HG02642 (cell line): ENCODE measurements around the gene AFG3L2.
"Not testable (repeated sequence)": the region's sequence is repeated elsewhere in the genome, so short reads cannot be mapped to it uniquely, and the experiment has no call there.

Source experiments
- ATAC-seq: cut with Tn5 transposase; IDR thresholded peaks from one replicate; pipeline ENCODE4 v1.9.1; 2021; ENCODE audit warnings: mild to moderate bottlenecking; ENCODE audit not compliant: unreplicated experiment, poor library complexity

AFG3L2 gene

DNA sequence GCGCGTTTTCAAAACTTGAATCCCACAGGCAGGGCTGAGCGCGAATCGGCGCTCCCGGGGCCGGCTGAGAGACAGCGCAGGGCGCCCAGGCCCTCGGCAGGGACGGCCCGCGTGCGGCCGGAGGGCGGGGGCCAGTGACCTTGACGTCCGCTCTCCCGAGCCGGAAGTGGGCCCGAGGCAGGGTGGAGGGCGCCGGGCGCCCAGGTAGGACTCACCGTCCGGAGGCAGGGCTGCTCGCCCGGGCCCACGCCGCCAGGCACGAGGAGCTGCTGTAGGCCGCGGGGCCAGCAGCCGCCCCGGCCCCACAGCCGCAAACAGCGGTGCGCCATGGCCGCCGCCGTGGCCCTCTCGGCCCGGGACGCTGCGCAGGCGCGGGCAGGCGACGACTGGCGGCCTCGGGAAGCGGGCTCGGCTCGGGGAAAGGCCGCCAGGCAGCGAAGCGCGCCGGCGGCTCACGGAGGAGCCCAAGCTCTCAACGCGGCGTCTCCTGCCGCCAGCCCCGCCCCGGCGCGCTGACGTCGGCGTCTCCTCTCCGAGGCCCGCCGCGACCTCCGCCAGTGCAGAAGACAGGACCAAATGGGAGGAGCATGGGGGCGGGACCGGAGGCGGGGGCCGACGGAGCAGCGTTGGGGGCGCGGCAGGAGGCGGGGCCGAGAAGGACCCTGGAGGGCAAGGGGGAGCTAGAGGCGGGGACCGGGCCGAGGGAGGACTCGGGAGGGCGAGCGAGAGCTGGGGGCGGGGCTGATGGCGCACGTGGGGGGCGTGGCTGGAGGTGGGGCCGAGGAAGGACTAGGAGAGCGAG, at the start of gene AFG3L2:
TSS of gene AFG3L2 (minus strand) at position 474 of the 802 bp plus-strand sequence. CDS start at position 329, 145 bp downstream.
- ATAC-seq: peak; percentile 90

DNA sequence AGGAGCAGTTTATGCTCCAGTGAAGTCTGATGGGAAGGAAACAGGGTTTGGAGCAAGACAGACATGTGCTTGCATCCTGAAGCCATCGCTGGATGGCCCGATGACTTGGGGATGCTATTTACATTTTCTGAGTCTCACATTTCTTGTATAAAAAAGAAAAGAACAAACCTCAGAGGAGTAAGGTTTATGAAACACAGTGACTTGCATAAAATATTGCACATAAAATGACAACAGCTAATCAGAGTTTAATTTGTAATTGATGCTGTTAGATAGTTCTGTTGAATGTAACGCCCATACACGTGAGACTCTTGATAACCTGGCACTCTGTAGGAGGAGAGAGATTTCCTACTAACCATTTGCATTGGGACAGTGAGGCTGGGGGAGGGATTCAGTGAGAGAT, 47.2 kb upstream of the AFG3L2 start:
- no peak for ATAC-seq

DNA sequence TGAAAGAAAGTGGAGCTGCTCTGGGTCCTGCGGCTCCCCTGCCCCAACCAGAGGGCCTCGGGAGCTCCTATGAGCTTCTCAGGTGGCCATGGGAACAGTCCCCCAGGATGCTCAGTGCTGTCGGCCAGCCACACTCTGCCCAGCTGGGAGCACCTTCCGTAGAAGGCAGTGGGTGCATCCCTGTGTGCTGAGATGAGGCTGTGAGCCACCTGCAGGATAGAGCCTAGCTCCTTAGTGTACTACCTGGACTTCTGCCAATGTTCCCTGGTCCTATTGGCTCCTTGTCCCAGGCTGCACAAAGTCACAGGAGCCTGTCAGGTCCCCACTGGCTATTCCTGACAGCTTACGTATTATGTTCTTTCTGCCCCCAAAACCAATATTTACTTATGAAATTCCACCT, 46.8 kb upstream of the AFG3L2 start:
- ATAC-seq: no peak

DNA sequence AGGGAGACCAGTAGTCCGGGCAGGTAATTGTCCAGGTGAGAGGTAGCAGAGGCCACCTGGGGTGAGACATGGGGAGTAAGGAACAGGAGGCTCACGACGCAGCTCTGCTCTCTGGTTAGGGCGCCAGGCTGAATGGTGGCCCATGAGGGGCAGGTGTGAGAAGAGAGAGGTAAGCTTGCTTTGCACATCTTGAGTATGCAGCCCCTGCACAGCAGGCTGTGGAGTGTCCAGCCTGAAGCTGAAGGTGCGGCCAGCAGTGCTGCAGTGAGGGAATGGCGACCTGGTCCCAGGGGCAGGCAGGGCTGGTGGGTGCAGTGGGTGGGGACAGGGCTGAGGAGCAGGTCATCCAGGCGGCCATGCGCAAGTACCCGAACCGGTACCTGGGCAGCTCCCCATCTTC, 46.4 kb upstream of the AFG3L2 start:
- ATAC-seq: no peak

DNA sequence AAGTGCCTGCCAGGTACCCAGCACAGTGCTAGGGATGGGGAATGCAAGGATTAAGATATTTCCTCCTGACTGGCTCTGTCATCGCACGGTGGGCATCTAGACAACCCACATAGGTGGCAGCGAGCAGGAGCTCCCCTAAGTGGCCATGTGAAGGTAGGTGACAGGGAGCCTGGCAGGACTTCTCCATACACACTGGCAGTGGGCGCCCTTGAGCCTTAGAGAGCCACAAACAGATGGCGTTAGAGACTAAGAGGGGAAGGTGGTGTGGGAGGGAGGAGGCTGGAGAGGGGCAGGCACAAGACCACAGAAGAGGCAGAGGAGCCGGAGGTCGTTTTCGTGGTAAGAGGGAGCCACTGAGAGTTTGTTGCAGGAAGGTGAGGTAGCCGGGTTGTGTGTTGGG, 45.9 kb upstream of the AFG3L2 start:
- no peak for ATAC-seq

DNA sequence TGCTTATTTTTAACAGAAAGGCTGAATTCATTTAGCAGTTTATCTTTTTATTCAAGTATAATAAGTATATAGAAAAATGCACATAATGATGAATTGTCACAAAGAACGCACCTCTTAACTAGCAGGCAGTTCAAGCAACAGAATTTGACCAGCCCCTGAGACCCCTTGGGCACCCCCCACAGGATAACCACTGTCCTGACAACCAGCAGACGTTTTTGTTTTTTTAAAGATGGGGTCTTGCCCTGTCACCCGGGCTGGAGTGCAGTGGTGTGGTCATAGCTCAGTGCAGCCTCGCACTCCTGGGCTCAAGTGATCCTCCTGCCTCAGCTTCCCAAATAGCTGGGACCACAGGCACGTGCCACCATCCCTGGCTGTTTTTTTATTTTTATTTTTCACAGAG, 44.7 kb upstream of the AFG3L2 start:
- ATAC-seq: no peak

DNA sequence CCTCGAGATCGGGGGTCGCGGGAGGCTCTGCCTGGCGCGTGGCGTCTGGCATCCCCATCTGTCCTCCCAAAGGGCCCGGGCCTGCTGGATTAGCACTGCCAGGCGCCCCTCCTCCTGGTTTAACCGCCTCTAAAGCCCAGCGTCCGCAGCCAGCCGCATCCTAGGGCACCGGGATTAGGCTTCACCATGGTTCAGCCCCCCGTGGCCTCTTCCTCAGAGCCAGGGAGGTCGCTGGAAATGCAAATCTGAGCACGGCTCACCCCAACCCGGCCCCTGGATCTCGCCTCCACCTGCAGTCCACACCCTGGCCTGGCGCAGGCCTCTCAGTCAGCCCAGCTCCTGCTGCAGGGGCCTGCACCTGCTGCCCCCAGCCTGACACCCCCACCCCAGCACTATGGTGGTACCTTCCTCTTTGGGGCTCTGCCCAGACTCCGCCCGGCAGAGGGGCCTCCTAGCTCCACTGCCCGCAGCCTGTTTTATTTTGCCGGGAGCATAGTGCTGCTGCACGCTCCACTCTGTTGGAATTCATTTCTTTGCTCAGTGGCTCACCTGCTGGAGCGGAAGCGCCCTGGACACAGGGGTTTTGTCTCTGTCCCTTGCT, 43.9 kb upstream of the AFG3L2 start:
- ATAC-seq: no peak

DNA sequence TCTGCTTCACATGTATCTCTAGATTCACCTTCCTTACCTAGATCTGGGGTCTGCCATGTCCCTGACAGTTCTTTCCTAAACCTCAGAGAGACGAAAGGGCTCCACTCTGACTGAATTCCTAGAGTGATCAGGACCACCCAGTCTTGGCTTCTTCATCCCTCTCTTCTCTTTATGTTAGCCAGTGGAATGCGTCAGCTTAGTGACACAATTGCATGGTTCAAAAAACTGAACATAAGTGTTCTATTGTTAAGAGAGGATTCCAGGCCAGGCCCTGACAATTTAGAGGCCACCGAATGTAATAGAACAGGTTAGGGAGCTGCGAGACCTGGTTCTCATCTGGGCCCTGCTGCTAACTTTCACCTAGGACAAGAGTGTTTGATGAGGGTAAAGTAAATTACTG, 40.7 kb upstream of the AFG3L2 start:
- ATAC-seq: no peak

DNA sequence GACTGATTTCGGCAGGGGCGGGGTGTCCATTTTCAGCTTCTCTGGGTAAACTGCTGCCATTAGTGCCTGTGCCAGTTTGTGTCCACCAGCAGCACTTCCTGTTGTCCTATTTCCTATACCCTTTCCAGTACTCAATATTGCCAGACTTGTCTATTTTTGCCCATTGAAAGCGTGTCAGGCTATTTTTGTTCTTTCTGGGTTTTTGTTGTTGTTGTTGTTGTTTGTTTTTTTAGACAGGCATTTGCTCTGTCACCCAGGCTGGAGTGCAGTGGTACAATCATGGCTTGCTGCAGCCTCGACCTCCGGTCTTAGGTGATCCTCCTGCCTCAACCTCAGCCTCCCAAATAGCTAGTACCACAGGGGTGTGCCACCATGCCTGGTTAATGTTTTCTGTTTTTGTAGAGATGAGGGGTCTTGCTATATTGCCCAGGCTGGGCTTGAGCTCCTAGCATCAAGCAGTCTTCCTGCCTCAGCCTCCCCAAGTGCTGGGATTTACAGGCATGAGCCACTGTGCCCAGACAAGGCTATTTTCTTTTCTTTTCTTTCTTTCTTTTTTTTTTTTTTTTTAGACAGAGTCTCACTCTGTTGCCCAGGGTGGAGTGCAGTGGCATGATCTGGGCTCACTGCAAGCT, 39.2 kb upstream of the AFG3L2 start:
- no peak for ATAC-seq

DNA sequence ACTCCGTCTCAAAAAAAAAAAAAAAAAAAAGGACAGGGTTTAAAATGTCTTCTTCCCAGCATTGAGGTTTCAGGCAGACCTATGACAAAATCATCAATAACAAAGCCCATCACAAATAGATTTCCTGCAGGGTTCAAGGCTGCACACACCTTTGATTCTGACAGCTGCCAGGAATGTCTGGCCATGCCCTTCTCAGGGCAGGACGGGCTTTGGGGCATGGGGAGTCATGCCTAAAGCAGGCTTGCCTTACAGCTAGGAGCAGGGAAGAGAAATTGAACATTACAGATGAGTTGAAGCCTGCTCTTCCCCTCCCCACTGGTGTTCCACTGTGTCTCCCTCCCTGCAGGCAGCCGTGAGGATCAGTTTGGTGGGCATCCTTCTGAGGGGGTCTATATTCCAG, 34.4 kb upstream of the AFG3L2 start:
- ATAC-seq: no peak

DNA sequence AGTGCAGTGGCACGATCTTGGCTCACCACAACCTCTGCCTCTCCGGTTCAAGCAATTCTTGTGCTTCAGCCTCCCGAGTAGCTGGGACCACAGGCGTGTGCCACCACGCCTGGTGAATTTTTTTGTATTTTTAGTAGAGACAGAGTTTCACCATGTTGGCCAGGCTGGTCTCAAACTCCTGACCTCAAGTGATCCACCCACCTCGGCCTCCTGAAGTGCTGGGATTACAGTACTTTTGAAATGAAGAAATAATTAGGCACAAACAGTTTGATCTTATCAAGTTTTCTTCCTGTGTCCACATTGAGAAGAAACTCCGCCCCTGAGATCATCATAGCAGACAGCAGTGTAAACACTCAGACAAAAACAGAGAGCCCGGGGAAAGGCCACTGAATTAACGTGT, 33.7 kb upstream of the AFG3L2 start:
- not testable (repeated sequence) for ATAC-seq

DNA sequence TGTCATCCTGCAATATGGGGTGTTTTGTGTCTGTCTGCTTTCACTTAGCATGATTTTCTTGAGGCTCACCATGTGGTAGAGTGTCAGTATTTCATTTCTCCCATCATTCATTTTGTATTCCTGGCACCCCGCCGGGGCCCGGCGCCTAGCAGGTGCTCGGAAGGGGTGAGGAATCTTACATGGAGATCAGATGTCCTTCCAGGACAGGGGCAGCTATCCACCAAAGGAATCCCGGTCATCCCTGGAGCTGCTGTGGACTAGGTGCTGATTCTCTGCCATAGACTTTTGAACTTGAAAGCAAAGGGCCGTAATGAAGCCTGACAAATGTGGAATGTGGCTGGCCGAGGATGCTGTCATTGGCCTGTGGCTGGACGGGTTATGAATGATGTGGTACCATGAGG, 33.1 kb upstream of the AFG3L2 start:
- ATAC-seq: no peak

DNA sequence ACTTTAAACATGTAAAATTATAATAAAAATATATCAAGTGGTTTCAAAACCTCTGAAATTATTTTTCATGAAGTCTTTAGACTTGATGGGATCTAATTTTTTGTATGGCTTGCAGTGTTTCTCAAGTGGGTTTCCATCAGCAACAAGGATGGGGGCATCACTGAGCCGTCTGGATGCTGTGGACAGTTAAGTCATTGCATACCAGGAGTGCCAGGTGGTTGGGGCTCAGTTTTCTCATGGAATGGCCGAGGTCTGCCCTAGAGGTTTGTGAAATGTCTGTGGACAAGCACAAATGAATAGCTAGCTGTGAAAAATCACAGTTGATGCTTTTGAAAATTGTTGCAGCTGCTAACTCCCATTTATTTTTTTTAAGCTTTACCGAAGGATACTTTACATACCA, 32.4 kb upstream of the AFG3L2 start:
- ATAC-seq: no peak

DNA sequence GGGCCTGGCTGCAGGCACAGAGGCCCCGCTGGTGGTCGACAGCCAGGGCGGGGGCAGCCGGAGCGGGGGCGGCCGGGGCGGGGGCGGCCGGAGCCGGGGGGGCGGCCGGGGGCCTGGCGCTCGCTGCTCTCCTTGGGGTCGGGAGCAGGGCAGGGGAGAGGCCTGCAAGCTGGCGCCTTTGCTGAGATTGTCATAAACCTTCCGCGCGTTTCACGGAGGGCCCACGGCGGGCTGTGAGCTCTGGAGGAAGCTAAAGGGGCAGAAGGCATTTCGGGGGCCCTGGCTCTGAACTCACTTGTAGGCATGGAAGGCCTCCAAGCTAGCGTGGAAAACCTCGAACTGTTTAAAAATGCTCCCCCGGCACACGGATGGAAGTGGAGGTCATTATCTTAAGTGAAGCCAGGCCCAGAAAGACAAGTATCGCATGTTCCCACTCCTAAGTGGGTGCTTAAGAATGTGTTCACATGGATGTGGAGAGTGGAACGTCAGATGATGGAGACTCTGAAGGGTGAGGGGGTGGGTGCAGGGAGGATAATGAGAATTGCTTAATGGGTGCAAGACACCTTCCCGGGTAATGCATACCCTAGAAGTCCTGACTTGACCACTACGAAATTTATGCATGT, 31.3 kb upstream of the AFG3L2 start:
- ATAC-seq: no peak

DNA sequence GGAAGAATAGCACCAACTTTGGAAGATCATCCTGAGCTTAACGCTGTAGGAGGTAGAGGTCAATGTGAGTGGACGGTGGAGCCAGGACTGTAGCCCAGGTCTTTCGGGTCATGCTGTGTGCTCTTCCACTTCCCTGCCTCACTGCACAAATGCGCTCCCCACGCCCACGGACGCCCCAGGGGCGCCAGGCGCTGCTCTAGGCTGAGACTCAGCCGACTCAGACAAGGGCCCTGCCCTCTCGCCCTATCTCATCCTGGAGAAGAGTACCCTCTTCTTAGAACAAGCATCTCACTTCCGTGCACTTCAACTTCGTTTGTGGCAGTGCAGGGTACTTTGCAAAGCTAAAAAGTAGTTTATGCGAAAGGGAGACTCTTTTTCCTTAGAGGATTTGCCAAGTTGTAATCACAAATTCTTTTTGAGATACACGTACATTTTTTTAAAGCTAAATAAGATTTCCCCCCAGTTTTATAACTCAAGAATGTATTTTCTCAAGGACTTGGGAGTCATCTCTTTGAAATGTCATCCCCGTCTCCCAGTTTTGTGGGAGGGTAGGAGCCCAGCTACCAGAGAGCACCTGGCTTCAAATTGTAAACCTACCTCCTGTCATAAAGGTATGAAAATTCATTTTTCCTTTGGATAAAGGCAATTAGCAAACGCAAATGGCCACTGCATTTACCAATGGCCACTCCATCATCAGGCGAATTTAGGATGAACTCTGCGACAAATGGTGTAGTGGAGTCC, 29.5 kb upstream of the AFG3L2 start:
- ATAC-seq: no peak

DNA sequence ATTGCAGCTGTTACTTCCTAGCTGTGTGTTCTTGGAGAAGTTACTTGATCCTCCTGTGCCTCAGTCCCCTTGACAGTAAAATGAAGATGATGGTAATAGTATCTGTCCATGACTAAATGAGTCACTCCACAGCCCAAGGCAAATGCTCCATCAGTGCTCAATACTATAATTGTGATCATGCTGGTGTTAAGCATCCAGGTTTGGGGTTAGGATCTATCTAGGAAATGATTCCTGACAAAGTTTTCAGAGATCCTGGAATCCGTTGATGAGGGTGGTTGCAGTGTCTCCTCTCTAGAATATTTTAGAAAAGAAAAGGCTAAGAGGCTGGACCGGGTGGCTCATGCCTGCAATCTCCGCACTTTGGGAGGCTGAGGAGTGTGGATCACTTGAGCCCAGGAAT, 28.0 kb upstream of the AFG3L2 start:
- no peak for ATAC-seq

DNA sequence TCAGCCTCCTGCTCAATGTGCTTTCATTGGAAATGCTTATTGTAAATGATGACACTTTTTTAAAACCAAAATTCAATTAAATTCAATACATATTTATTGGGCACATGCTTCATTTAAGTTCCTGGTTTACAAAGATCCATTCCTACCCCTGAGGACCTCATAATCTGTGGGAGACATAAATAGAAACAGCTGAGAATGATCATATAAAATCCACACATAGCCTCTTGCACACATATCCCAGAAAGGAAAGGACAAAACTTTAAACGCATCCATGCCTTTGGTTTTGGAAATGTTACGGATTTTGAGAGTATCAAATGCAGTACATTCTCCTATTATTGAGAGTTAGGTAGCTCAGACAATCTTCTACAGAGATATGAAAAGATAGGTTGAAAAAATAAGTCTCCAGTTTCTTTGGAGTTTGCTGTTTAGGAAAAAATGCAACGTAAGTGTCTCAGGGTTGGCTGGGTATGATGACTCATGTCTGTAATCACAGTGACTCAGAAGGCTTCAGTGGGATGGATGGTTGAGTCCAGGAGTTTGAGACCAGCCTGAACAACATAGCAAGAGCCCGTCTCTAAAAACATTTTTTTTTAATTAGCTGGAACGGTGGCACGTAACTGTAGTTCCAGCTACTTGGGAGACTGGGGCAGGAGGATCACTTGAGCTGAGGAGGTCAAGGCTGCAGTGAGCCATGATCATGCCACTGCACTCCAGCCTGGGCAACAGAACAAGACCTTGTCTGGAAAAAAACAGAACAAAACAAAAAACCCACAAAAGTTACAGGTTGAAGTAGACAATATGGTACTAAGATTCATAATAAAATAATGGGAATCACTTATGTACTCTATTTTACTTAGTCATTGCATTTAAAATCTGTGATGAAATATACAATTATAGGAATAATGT, 26.8 kb upstream of the AFG3L2 start:
- ATAC-seq: no peak

DNA sequence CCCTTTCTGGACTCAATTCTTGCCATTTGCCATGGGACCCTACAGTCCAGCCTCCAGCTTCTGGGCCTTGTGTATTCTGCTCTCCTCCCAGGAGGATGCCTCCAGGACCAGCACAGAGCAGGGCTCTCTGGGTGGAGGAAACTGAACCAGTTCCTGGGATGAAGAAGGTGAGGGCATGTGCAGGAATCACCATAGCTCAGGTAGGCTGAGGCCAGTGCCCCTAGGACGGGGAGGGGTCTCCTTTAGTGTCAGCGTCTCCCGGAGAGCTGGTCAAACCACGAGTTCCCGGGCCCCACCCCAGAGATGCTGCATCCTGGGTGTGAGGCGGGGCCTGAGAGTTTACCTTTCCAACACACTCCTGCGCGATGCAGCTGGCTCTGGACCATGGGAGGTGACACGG, 24.9 kb upstream of the AFG3L2 start:
- no peak for ATAC-seq

DNA sequence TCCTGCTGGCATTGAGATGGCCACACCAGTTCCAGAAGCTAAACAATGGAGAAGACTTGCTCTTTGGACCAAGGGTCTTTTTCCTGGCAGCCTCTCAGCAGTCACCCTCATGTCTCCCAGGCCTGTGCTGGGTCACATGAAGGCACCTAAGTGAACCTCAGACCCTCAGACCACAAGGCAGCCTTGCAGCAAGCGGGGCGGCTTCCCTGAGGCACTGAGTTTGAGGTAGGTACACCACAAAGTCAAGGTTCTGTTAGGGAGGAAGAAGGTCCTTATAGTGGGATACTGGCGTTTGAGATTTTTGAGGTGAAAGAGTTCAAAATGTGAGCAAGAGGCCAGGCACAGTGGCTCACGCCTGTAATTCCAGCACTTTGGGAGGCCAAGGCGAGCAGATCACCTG, 22.2 kb upstream of the AFG3L2 start:
- no peak for ATAC-seq

DNA sequence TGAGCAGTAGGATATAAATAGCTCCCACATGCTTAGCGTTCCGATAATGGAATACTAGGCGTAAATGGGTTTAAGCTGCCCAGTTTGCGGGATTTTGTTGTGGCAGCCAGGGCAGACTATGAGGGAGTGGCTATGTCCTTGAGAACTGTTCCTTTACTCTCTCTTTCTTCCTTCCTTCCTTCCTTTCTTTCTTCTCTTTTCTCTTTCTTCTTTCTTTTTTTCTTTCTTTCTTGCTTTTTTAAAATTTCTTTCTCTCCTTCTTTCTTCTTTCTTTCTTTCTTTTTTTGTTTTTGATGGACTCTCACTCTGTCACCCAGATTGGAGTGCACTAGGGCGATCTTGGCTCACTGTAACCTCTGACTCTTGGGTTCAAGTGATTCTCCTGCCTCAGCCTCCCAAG, 21.6 kb upstream of the AFG3L2 start:
- no peak for ATAC-seq
